Measurements from ENCODE around the gene LUC7L2. TPM values are rescaled to one million over a fixed set of nuclear protein-coding genes. Genes with fewer than 3 reads are reported as not detected.
"Not testable (repeated sequence)": the region's sequence is repeated elsewhere in the genome, so short reads cannot be mapped to it uniquely, and the experiment has no call there.

Gene LUC7L2
- total RNA-seq, 1 donor from 2014 or later = 87.8 TPM

GRCh38 chr7:139321071-139321745 is 38.5 kb upstream of the LUC7L2 start:
- Histone ChIP-seq H3K4me1 (ENCODE audit: insufficient read depth, low read length) (no peaks in the 10 kb centered on the region), H3K79me2 (ENCODE audit: insufficient read depth, low read length) (no peaks in the 10 kb centered on the region), H3K9me3 (ENCODE audit: insufficient read depth, low read depth, low read length) (no peaks in the 10 kb centered on the region), H3K36me3 (ENCODE audit: insufficient read depth, low read length) (no peaks in the 10 kb centered on the region), H3K4me3 (ENCODE audit: insufficient read depth, low read depth, low read length) (no peak overlapping the region), H3K27ac (ENCODE audit: low read depth, low read length) (no peak overlapping the region), H3K9ac (ENCODE audit: low read length) (no peak overlapping the region), H2AFZ (ENCODE audit: low read depth, low read length) (no peak overlapping the region), H4K20me1 (ENCODE audit: insufficient read depth, low read length) (no peaks in the 10 kb centered on the region), H3K4me2 (ENCODE audit: low read length) (no peak overlapping the region), H3K27me3 (ENCODE audit: insufficient read depth, low read length) (no peaks in the 10 kb centered on the region)
- no peaks in the 10 kb centered on the region for H3K36me3 Mint-ChIP-seq (ENCODE audit: low read depth, unreplicated experiment)
- H3K27me3 Mint-ChIP-seq (ENCODE audit: low read depth, unreplicated experiment) = peaks cover 1% of the 10 kb centered on the region
- H3K27ac Mint-ChIP-seq (ENCODE audit: unreplicated experiment) = no peak overlapping the region
- H3K4me3 Mint-ChIP-seq (ENCODE audit: unreplicated experiment) = no peak overlapping the region
- no peak for DNase-seq (ENCODE audit: low read depth)
- TF ChIP-seq CTCF (IDR thresholded peaks at IDR 0.05; ENCODE audit: insufficient read depth, low read depth, low read length) = peak; percentile 20
- no peak for TF ChIP-seq EZH2 (IDR thresholded peaks at IDR 0.05; ENCODE audit: insufficient read depth, low read length)
- FAIRE-seq = no peak
- H3K9me3 Mint-ChIP-seq (ENCODE audit: unreplicated experiment) = peaks cover 2% of the 10 kb centered on the region
- no peaks in the 10 kb centered on the region for H3K4me1 Mint-ChIP-seq (ENCODE audit: low read depth, unreplicated experiment)

GRCh38 chr7:139324709-139325108 is 35.0 kb upstream of the LUC7L2 start:
- H3K27ac Mint-ChIP-seq (ENCODE audit: unreplicated experiment); H3K4me1 ChIP-seq (ENCODE audit: insufficient read depth, low read length); H3K4me3 ChIP-seq (ENCODE audit: insufficient read depth, low read depth, low read length); H3K9ac ChIP-seq (ENCODE audit: low read length); H3K9me3 Mint-ChIP-seq (ENCODE audit: unreplicated experiment); H2AFZ ChIP-seq (ENCODE audit: low read depth, low read length); H3K36me3 ChIP-seq (ENCODE audit: insufficient read depth, low read length); H3K79me2 ChIP-seq (ENCODE audit: insufficient read depth, low read length); DNase-seq (ENCODE audit: low read depth); H3K27me3 Mint-ChIP-seq (ENCODE audit: low read depth, unreplicated experiment); H3K4me2 ChIP-seq (ENCODE audit: low read length); H3K4me3 Mint-ChIP-seq (ENCODE audit: unreplicated experiment); H3K9me3 ChIP-seq (ENCODE audit: insufficient read depth, low read depth, low read length); FAIRE-seq; H3K4me1 Mint-ChIP-seq (ENCODE audit: low read depth, unreplicated experiment); H3K36me3 Mint-ChIP-seq (ENCODE audit: low read depth, unreplicated experiment); H4K20me1 ChIP-seq (ENCODE audit: insufficient read depth, low read length); H3K27me3 ChIP-seq (ENCODE audit: insufficient read depth, low read length); H3K27ac ChIP-seq (ENCODE audit: low read depth, low read length): not testable (repeated sequence)

- DNase-seq (ENCODE audit: low read depth) (peak; percentile 63), FAIRE-seq (no peak)
- no peak overlapping the region for H3K4me3 Mint-ChIP-seq (ENCODE audit: unreplicated experiment)
- H3K4me1 ChIP-seq (ENCODE audit: insufficient read depth, low read length) = no peaks in the 10 kb centered on the region
- peaks cover 3% of the 10 kb centered on the region for H3K27me3 Mint-ChIP-seq (ENCODE audit: low read depth, unreplicated experiment)
- no peaks in the 10 kb centered on the region for H3K36me3 ChIP-seq (ENCODE audit: insufficient read depth, low read length)
- no peak overlapping the region for H3K27ac ChIP-seq (ENCODE audit: low read depth, low read length)
- peaks cover 2% of the 10 kb centered on the region for H3K9me3 Mint-ChIP-seq (ENCODE audit: unreplicated experiment)
- TF ChIP-seq CTCF (IDR thresholded peaks at IDR 0.05; ENCODE audit: insufficient read depth, low read depth, low read length) = no peak
- TF ChIP-seq EZH2 (IDR thresholded peaks at IDR 0.05; ENCODE audit: insufficient read depth, low read length) = no peak
- no peak overlapping the region for H3K4me3 ChIP-seq (ENCODE audit: insufficient read depth, low read depth, low read length)
- no peak overlapping the region for H2AFZ ChIP-seq (ENCODE audit: low read depth, low read length)
- no peaks in the 10 kb centered on the region for H3K36me3 Mint-ChIP-seq (ENCODE audit: low read depth, unreplicated experiment)
- H3K9ac ChIP-seq (ENCODE audit: low read length) = no peak overlapping the region
- no peak overlapping the region for H3K4me2 ChIP-seq (ENCODE audit: low read length)
- H3K79me2 ChIP-seq (ENCODE audit: insufficient read depth, low read length) = no peaks in the 10 kb centered on the region
- H3K9me3 ChIP-seq (ENCODE audit: insufficient read depth, low read depth, low read length) = no peaks in the 10 kb centered on the region
- no peaks in the 10 kb centered on the region for H3K4me1 Mint-ChIP-seq (ENCODE audit: low read depth, unreplicated experiment)
- H3K27me3 ChIP-seq (ENCODE audit: insufficient read depth, low read length) = no peaks in the 10 kb centered on the region
- no peaks in the 10 kb centered on the region for H4K20me1 ChIP-seq (ENCODE audit: insufficient read depth, low read length)
- H3K27ac Mint-ChIP-seq (ENCODE audit: unreplicated experiment) = no peak overlapping the region
These were observed 31.3 kb upstream of the LUC7L2 start for GRCh38 chr7:139328375-139328774.
